PC-9 (cell line): ENCODE data around the gene ZDHHC11B.
"Not testable (repeated sequence)": the region's sequence is repeated elsewhere in the genome, so short reads cannot be mapped to it uniquely, and the experiment has no call there.

Experiments
- CTCF ChIP-seq: fragments of 200-600 bp; sonication (generic); conservative IDR thresholded peaks from 2 replicates; pipeline ENCODE4 v1.6.1; 2017; ENCODE audit warnings: mixed run types, antibody characterized with exemption, mild to moderate bottlenecking, moderate library complexity
- EZH2 ChIP-seq: fragments of 200-600 bp; sonication (generic); IDR thresholded peaks from 2 replicates; pipeline ENCODE4 v1.8.0; 2017; ENCODE audit warnings: antibody characterized with exemption, low read depth

DNA sequence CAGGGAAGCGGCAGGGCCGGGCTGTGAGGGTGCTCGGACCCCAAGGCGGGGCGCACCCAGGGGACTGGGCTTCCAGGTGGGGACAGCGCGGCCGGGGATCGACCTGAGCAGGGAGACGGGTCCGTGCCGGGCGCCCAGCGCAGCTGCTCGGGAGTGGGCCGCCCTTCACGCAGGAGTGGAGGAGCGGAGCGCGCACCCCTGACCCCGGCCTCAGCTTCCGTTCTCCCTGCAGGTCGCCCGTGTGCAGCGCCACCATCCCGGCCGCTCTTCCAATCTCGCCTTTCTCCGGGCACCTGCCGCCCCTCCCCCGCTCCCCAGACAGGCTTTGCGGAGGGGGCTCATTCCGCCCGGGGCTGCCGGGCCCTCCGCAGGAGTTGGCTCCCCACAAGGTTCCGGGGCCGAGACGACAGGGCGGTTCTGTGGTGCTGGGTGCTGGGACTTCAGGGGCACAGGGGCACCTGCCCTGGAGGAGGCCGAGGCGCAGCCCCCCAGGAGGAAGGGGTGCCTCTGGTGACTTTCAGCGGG is 714 bp upstream of the ZDHHC11B start:
- TF ChIP-seq CTCF, EZH2: not testable (repeated sequence)
